ENCODE data around the gene CDC5L. TPM values are rescaled to one million over a fixed set of nuclear protein-coding genes. Genes with fewer than 3 reads are reported as not detected.

The CDC5L gene
- total RNA-seq, 2 donors from 2014 or later: 28.9 to 30.5 TPM

- H3K27me3 ChIP-seq (ENCODE audit: control insufficient read depth, insufficient read depth, low read length, poor library complexity, severe bottlenecking): no peaks in the 10 kb centered on the region
- Mint-ChIP-seq H3K27ac (no peak overlapping the region), H3K27me3 (ENCODE audit: insufficient read depth) (no peaks in the 10 kb centered on the region), H3K9me3 (no peaks in the 10 kb centered on the region), H3K4me3 (no peak overlapping the region), H3K4me1 (peaks cover 9% of the 10 kb centered on the region), H3K36me3 (ENCODE audit: low read depth) (peaks cover 80% of the 10 kb centered on the region)
- peaks cover 84% of the 10 kb centered on the region for H3K36me3 ChIP-seq (ENCODE audit: control insufficient read depth, insufficient read depth, low read length)
- H3K9me3 ChIP-seq (ENCODE audit: control insufficient read depth, low read length): no peaks in the 10 kb centered on the region
- WGBS, 2 experiments (ENCODE audit: insufficient coverage in 1 of 2, insufficient read length in 1 of 2): 88 to 97% methylated on average over 2 of the region's 2 CpGs
- no peak overlapping the region for H3K4me3 ChIP-seq (ENCODE audit: low read length)
- peaks cover 11% of the 10 kb centered on the region for H3K4me1 ChIP-seq (ENCODE audit: control insufficient read depth, insufficient read depth, low read length)
- no peak for DNase-seq
- no peak overlapping the region for H3K27ac ChIP-seq (ENCODE audit: low read depth, low read length)
- no peak overlapping the region for H3K9ac ChIP-seq (ENCODE audit: extremely low read depth, low read length, poor library complexity, severe bottlenecking)
- no peak for TF ChIP-seq CTCF (conservative IDR thresholded peaks at IDR 0.05)
Measured at GRCh38 chr6:44395501-44395900, 8.0 kb downstream of the CDC5L start.

- Histone ChIP-seq H3K36me3 (ENCODE audit: control insufficient read depth, insufficient read depth, low read length) (peaks cover 83% of the 10 kb centered on the region), H3K9me3 (ENCODE audit: control insufficient read depth, low read length) (no peaks in the 10 kb centered on the region), H3K27me3 (ENCODE audit: control insufficient read depth, insufficient read depth, low read length, poor library complexity, severe bottlenecking) (no peaks in the 10 kb centered on the region), H3K27ac (ENCODE audit: low read depth, low read length) (no peak overlapping the region), H3K9ac (ENCODE audit: extremely low read depth, low read length, poor library complexity, severe bottlenecking) (no peak overlapping the region), H3K4me3 (ENCODE audit: low read length) (no peak overlapping the region), H3K4me1 (ENCODE audit: control insufficient read depth, insufficient read depth, low read length) (peaks cover 11% of the 10 kb centered on the region)
- H3K9me3 Mint-ChIP-seq: no peaks in the 10 kb centered on the region
- WGBS, 2 experiments (ENCODE audit: insufficient coverage in 1 of 2, insufficient read length in 1 of 2): 71 to 79% methylated on average over 1 to 3 of the region's 3 CpGs
- H3K36me3 Mint-ChIP-seq (ENCODE audit: low read depth): peaks cover 79% of the 10 kb centered on the region
- no peak for DNase-seq
- no peak overlapping the region for H3K4me3 Mint-ChIP-seq
- H3K4me1 Mint-ChIP-seq: peaks cover 9% of the 10 kb centered on the region
- no peak for TF ChIP-seq CTCF (conservative IDR thresholded peaks at IDR 0.05)
- H3K27ac Mint-ChIP-seq: no peak overlapping the region
- H3K27me3 Mint-ChIP-seq (ENCODE audit: insufficient read depth): no peaks in the 10 kb centered on the region
Measured at GRCh38 chr6:44396968-44397367, 9.5 kb downstream of the CDC5L start.

GRCh38 chr6:44397424-44398164, 10.1 kb downstream of the CDC5L start:
- TF ChIP-seq CTCF (conservative IDR thresholded peaks at IDR 0.05): peak; percentile 43
- 92 to 100% methylated on average over 1 of the region's 1 CpG for WGBS, 2 experiments (ENCODE audit: insufficient coverage in 1 of 2, insufficient read length in 1 of 2)
- H3K27ac Mint-ChIP-seq: no peak overlapping the region
- DNase-seq: no peak
- Histone ChIP-seq H3K36me3 (ENCODE audit: control insufficient read depth, insufficient read depth, low read length) (peaks cover 81% of the 10 kb centered on the region), H3K9me3 (ENCODE audit: control insufficient read depth, low read length) (no peaks in the 10 kb centered on the region), H3K4me3 (ENCODE audit: low read length) (no peak overlapping the region), H3K4me1 (ENCODE audit: control insufficient read depth, insufficient read depth, low read length) (peaks cover 11% of the 10 kb centered on the region), H3K27me3 (ENCODE audit: control insufficient read depth, insufficient read depth, low read length, poor library complexity, severe bottlenecking) (no peaks in the 10 kb centered on the region), H3K27ac (ENCODE audit: low read depth, low read length) (no peak overlapping the region), H3K9ac (ENCODE audit: extremely low read depth, low read length, poor library complexity, severe bottlenecking) (no peak overlapping the region)
- H3K4me1 Mint-ChIP-seq: peaks cover 9% of the 10 kb centered on the region
- peaks cover 78% of the 10 kb centered on the region for H3K36me3 Mint-ChIP-seq (ENCODE audit: low read depth)
- H3K27me3 Mint-ChIP-seq (ENCODE audit: insufficient read depth): no peaks in the 10 kb centered on the region
- H3K4me3 Mint-ChIP-seq: no peak overlapping the region
- H3K9me3 Mint-ChIP-seq: no peaks in the 10 kb centered on the region

Data from endodermal cell (in vitro differentiated cells).